Upper lobe of right lung (tissue), 1 donor: ENCODE results near the gene IFT43. TPM values are rescaled to one million over a fixed set of nuclear protein-coding genes. Genes with fewer than 3 reads are reported as not detected.

Experiments
- ATAC-seq: fragments of 200-7000 bp; cut with Tn5 transposase; one replicate; pipeline ENCODE4 v1.9.1; 2020; ENCODE audit warnings: mild to moderate bottlenecking, moderate library complexity
- DNase-seq: peaks from one replicate; pipeline ENCODE4 v3.0.0-alpha.2; 2020
- H3K27ac ChIP-seq: fragments of 200-600 bp; one replicate; pipeline ENCODE4 v1.8.0; 2022
- H3K27me3 ChIP-seq: fragments of 200-600 bp; one replicate; pipeline ENCODE4 v1.8.0; 2022; ENCODE audit warnings: mild to moderate bottlenecking
- H3K36me3 ChIP-seq: fragments of 200-600 bp; one replicate; pipeline ENCODE4 v1.8.0; 2022
- H3K4me1 ChIP-seq: fragments of 200-600 bp; one replicate; pipeline ENCODE4 v1.8.0; 2022
- H3K4me3 ChIP-seq: fragments of 200-600 bp; one replicate; pipeline ENCODE4 v1.8.0; 2022; ENCODE audit warnings: mild to moderate bottlenecking
- H3K9me3 ChIP-seq: fragments of 200-600 bp; one replicate; pipeline ENCODE4 v1.8.0; 2022
- intact Hi-C: fragments of 100-400 bp; cut with DNase I; formaldehyde crosslinking; loops from one replicate; pipeline ENCODE4 v1.11.0; 2022
- long read RNA-seq: library from polyadenylated mRNA; unstranded; transcript quantifications from one replicate; pipeline ENCODE4 v2.0.0, GENCODE V29; 2021
- total RNA-seq: library from RNA; stranded (reverse); fragmentation: NEBNext Ultra II Directional; extraction: Animal tissue kit (Norgen Biotek cat#: 25700); gene quantifications from one replicate; pipeline ENCODE4 v1.2.1, GENCODE V29; 2021
- TF ChIP-seq, protein P1 (sequence below): fragments of 200-600 bp; IDR thresholded peaks from one replicate; pipeline ENCODE4 v1.8.0; 2022; ENCODE audit warnings: antibody characterized with exemption
- donor health status: DM: no; HTN: yes; CAD: no; lungs with severe emphysema.

Gene IFT43
- total RNA-seq = 24.8 TPM
- long read RNA-seq, transcript IFT43-202 (9 exons, 833 nt) = major isoform, 5 of 21 reads
- long read RNA-seq, partial matches to known transcripts = 5 of 21 reads
- long read RNA-seq, other reads (novel, unspliced or antisense) = 11 of 21 reads

DNA sequence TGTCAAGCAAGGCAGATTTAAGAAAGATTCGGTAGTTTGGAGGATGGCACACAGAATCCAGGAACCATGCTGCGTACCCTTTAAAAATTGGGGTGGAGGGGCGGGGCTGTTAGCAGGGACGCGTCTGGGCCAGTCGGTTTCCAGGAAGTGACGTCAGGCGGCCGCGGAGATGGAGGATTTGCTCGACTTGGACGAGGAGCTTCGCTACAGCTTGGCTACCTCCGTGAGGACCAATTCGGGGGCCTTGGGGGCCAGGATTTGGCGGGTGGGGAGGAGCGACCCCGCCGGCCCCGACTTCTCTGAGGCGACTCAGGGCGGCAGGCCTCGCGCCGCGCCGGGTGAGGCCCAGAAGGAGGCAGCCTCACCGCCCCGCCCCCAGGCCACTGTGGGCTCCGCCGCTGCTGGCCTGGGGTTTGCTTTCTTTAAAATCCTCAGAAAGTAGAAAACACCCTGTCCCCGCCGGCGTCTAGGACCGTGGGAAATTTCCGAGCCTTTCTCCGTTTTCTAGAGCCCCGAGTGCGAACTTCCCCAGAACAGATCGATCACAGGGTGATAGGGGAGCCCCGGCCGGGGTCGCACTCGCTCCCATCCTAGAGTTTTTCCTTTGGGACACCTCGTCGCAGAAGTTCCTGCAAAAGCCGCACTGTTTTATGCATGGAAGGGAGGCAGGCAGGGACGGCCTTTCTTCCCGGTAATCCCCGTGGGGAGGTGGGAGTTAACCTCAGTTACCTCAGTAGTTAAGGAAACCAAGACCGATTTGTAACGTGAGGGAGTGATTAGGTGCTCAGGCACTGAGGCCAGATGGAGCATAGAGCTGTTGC is at the start of gene IFT43:
TSS of gene IFT43 (plus strand) at position 146 of the 821 bp plus-strand sequence. CDS start at position 170, 24 bp downstream.
- peak within 1 kb of the TSS; percentile 87 for H3K27ac ChIP-seq
- H3K9me3 ChIP-seq = no peaks in the 10 kb centered on the region
- DNase-seq = peak; percentile 97
- H3K4me1 ChIP-seq = peaks cover 47% of the 10 kb centered on the region
- H3K27me3 ChIP-seq = no peaks in the 10 kb centered on the region
- TF ChIP-seq, protein P1, sequence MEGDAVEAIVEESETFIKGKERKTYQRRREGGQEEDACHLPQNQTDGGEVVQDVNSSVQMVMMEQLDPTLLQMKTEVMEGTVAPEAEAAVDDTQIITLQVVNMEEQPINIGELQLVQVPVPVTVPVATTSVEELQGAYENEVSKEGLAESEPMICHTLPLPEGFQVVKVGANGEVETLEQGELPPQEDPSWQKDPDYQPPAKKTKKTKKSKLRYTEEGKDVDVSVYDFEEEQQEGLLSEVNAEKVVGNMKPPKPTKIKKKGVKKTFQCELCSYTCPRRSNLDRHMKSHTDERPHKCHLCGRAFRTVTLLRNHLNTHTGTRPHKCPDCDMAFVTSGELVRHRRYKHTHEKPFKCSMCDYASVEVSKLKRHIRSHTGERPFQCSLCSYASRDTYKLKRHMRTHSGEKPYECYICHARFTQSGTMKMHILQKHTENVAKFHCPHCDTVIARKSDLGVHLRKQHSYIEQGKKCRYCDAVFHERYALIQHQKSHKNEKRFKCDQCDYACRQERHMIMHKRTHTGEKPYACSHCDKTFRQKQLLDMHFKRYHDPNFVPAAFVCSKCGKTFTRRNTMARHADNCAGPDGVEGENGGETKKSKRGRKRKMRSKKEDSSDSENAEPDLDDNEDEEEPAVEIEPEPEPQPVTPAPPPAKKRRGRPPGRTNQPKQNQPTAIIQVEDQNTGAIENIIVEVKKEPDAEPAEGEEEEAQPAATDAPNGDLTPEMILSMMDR = no peak
- H3K4me3 ChIP-seq = peak within 1 kb of the TSS; percentile 100
- peak; percentile 78 for ATAC-seq
- H3K36me3 ChIP-seq = no peaks in the 10 kb centered on the region
- intact Hi-C loops = no loop called here

DNA sequence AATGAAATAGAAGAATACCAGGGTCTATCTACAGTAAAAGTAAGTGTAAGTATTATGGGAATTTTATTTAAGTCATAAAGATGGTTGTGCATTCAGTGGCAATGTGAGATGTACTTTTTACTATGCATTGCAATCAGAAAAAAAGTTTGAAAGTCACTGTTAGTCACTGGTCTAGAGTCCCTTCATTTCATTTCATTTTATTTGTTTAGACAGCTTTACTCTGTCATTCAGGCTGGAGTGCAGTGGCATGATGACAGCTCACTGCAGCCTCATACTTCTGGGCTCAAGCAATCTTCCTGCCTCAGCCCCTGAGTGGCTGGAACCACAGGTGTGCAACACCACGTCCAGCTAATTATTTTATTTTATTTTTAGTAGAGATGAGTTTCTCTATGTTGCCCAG is 46.4 kb upstream of the IFT43 start:
- Histone ChIP-seq H3K27me3 (no peaks in the 10 kb centered on the region), H3K27ac (no peak overlapping the region), H3K9me3 (no peaks in the 10 kb centered on the region), H3K36me3 (no peaks in the 10 kb centered on the region), H3K4me1 (no peaks in the 10 kb centered on the region), H3K4me3 (no peak overlapping the region)
- intact Hi-C loops = no loop called here
- TF ChIP-seq, protein P1 = no peak
- no peak for DNase-seq
- ATAC-seq = no peak

DNA sequence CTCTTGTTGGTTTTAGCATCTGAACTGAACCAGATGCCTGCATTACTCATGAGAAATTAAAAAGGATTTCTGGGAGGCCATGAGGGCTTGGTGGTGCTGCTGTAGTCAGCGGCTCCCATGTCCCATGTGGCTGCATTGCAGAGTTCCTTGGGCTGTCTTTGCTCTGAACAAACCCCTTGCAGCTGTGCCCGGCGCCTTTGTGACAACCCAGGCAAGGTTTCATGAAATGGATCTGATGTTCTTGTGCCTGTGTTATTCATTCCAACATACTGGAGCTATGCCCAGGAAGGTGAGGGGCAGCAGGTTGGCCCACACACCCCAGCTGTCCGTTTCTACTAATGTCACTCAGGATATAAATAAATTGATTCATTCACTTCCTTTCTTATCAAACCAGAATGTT is 44.5 kb upstream of the IFT43 start:
- ATAC-seq = no peak
- Histone ChIP-seq H3K27me3 (no peaks in the 10 kb centered on the region), H3K4me3 (no peak overlapping the region), H3K36me3 (no peaks in the 10 kb centered on the region), H3K4me1 (no peaks in the 10 kb centered on the region), H3K27ac (no peak overlapping the region), H3K9me3 (no peaks in the 10 kb centered on the region)
- intact Hi-C loops = no loop called here
- DNase-seq = no peak
- TF ChIP-seq, protein P1 = no peak

DNA sequence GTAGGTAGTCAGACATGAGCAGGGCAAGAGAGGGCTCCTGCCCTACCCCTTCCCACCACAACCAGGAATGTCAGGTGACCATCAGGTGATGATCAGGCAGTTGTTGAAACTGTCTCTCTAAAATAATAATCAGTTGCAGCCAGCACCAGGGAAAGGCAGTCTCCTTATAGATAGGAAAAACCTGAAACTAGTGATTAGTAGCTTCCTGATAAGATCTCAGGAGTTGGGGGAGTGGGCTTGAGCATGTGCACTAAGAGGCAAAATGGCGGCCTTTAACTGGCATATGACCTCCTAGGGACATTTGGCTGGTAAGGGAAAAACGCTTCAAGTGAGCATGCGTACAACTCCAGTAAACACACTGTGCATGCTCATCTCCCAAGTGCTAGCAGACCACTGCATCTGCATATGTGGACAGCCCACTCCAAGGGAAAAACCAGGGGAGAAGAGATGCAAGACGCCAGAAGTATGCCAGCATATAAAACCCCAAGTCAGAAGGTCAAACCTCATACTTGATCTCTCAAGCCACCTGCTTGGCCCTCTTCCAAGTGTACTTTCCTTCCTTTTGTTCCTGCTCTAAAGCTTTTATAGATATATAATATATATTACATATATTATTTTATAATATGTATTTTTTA is 40.8 kb upstream of the IFT43 start:
- TF ChIP-seq, protein P1 = no peak
- ATAC-seq (no peak), DNase-seq (no peak)
- Histone ChIP-seq H3K27ac (no peak overlapping the region), H3K36me3 (no peaks in the 10 kb centered on the region), H3K4me1 (no peaks in the 10 kb centered on the region), H3K27me3 (no peaks in the 10 kb centered on the region), H3K9me3 (no peaks in the 10 kb centered on the region), H3K4me3 (no peak overlapping the region)
- intact Hi-C loops = no loop called here

DNA sequence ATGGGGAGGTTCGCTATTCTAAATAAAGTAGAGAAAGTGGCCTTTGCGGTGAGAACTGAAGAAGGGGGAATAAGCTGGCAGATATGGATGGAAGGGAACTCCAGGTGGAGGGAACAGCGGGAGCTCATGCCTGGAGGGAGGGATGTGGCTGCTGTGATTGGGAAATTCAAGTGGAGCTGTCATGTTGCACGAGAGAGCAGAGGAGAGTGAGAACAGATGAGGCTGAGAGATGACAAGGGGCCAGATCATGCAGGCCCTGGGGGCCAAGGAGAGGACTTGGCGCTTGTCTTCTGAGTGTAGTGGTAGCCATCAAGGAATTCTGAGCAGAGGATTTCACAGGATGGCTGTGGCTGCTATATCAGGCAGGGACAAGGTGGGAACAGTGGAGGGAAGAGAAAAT is 38.8 kb upstream of the IFT43 start:
- Histone ChIP-seq H3K4me1 (no peaks in the 10 kb centered on the region), H3K36me3 (no peaks in the 10 kb centered on the region), H3K27ac (no peak overlapping the region), H3K9me3 (no peaks in the 10 kb centered on the region), H3K27me3 (no peaks in the 10 kb centered on the region), H3K4me3 (no peak overlapping the region)
- intact Hi-C loops = no loop called here
- no peak for ATAC-seq
- DNase-seq = no peak
- TF ChIP-seq, protein P1 = no peak
